Brain microvascular endothelial cell (primary cell): Measurements from ENCODE around the gene GRIK1.

Experiments used
- DNase-seq: peaks from one replicate; pipeline ENCODE4 v3.0.0-alpha.2; 2020
- H3K27ac ChIP-seq: fragments of 250-450 bp; sonication (Bioruptor Pico); 2 replicates; pipeline ENCODE4 v1.5.1; 2020; ENCODE audit warnings: mild to moderate bottlenecking, moderate library complexity
- H3K27me3 ChIP-seq: fragments of 250-450 bp; sonication (Bioruptor Pico); replicated peaks from 2 replicates; pipeline ENCODE4 v1.5.1; 2020; ENCODE audit warnings: mild to moderate bottlenecking
- H3K36me3 ChIP-seq: fragments of 250-450 bp; sonication (Bioruptor Pico); replicated peaks from 2 replicates; pipeline ENCODE4 v1.5.1; 2020; ENCODE audit warnings: mild to moderate bottlenecking
- H3K4me3 ChIP-seq: 2 replicates; pipeline ENCODE4 v1.5.1; 2011; ENCODE audit warnings: low read depth, mild to moderate bottlenecking, control low read depth, low read length, moderate library complexity
- in situ Hi-C: cut with HindIII; loops from 2 replicates; pipeline ENCODE4 v1.10.0; 2017; ENCODE audit warnings: low sequenced_read_pairs, low pct_ligation_motif_present
- TF ChIP-seq, protein P1 (sequence below): IDR thresholded peaks from 2 replicates; pipeline ENCODE4 v1.5.1; 2011; ENCODE audit warnings: low read depth, mild to moderate bottlenecking, moderate library complexity, low read length, control low read depth, inconsistent platforms; ENCODE audit errors: missing control alignments

The GRIK1 gene

GRCh38 chr21:29691616-29692491, 247.9 kb downstream of the GRIK1 start:
- in situ Hi-C loops = no loop called here
- Histone ChIP-seq H3K27ac (no peak overlapping the region), H3K27me3 (no peaks in the 10 kb centered on the region), H3K36me3 (no peaks in the 10 kb centered on the region), H3K4me3 (no peak overlapping the region)
- no peak for DNase-seq
- TF ChIP-seq, protein P1, sequence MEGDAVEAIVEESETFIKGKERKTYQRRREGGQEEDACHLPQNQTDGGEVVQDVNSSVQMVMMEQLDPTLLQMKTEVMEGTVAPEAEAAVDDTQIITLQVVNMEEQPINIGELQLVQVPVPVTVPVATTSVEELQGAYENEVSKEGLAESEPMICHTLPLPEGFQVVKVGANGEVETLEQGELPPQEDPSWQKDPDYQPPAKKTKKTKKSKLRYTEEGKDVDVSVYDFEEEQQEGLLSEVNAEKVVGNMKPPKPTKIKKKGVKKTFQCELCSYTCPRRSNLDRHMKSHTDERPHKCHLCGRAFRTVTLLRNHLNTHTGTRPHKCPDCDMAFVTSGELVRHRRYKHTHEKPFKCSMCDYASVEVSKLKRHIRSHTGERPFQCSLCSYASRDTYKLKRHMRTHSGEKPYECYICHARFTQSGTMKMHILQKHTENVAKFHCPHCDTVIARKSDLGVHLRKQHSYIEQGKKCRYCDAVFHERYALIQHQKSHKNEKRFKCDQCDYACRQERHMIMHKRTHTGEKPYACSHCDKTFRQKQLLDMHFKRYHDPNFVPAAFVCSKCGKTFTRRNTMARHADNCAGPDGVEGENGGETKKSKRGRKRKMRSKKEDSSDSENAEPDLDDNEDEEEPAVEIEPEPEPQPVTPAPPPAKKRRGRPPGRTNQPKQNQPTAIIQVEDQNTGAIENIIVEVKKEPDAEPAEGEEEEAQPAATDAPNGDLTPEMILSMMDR = no peak

GRCh38 chr21:29689753-29690152, 250.0 kb downstream of the GRIK1 start:
- Histone ChIP-seq H3K36me3 (no peaks in the 10 kb centered on the region), H3K27ac (no peak overlapping the region), H3K4me3 (no peak overlapping the region), H3K27me3 (no peaks in the 10 kb centered on the region)
- TF ChIP-seq, protein P1 = no peak
- DNase-seq = no peak
- in situ Hi-C loops = no loop called here

- Histone ChIP-seq H3K36me3 (no peaks in the 10 kb centered on the region), H3K27me3 (no peaks in the 10 kb centered on the region), H3K4me3 (no peak overlapping the region), H3K27ac (no peak overlapping the region)
- TF ChIP-seq, protein P1 = no peak
- DNase-seq = no peak
- in situ Hi-C loops = no loop called here
These were observed 255.7 kb downstream of the GRIK1 start for GRCh38 chr21:29684106-29684505.

- DNase-seq = no peak
- H3K36me3 ChIP-seq = no peaks in the 10 kb centered on the region
- TF ChIP-seq, protein P1 = no peak
- in situ Hi-C loops = no loop called here
- no peak overlapping the region for H3K27ac ChIP-seq
- H3K27me3 ChIP-seq = no peaks in the 10 kb centered on the region
- no peak overlapping the region for H3K4me3 ChIP-seq
These were observed 257.0 kb downstream of the GRIK1 start for GRCh38 chr21:29682800-29683199.

- in situ Hi-C loops = no loop called here
- no peak overlapping the region for H3K4me3 ChIP-seq
- TF ChIP-seq, protein P1 = no peak
- no peak for DNase-seq
- H3K27ac ChIP-seq = no peak overlapping the region
- no peaks in the 10 kb centered on the region for H3K27me3 ChIP-seq
- H3K36me3 ChIP-seq = no peaks in the 10 kb centered on the region
These were observed 259.5 kb downstream of the GRIK1 start for GRCh38 chr21:29680273-29680672.

GRCh38 chr21:29678626-29679025, 261.2 kb downstream of the GRIK1 start:
- no peaks in the 10 kb centered on the region for H3K27me3 ChIP-seq
- TF ChIP-seq, protein P1 = no peak
- peak; percentile 82 for DNase-seq
- no peak overlapping the region for H3K4me3 ChIP-seq
- H3K27ac ChIP-seq = peak overlapping the region; percentile 17
- in situ Hi-C loops = no loop called here
- H3K36me3 ChIP-seq = no peaks in the 10 kb centered on the region
